GM18907 (cell line): ENCODE results near the gene METTL6.
A peak's percentile ranks its signal among the peaks of the same experiment; 100 is the strongest.
"Not testable (repeated sequence)": the region's sequence is repeated elsewhere in the genome, so short reads cannot be mapped to it uniquely, and the experiment has no call there.

Source experiments
- ATAC-seq: cut with Tn5 transposase; IDR thresholded peaks from one replicate; pipeline ENCODE4 v1.9.1; 2021; ENCODE audit warnings: mild to moderate bottlenecking, moderate library complexity; ENCODE audit not compliant: unreplicated experiment

The METTL6 gene

DNA sequence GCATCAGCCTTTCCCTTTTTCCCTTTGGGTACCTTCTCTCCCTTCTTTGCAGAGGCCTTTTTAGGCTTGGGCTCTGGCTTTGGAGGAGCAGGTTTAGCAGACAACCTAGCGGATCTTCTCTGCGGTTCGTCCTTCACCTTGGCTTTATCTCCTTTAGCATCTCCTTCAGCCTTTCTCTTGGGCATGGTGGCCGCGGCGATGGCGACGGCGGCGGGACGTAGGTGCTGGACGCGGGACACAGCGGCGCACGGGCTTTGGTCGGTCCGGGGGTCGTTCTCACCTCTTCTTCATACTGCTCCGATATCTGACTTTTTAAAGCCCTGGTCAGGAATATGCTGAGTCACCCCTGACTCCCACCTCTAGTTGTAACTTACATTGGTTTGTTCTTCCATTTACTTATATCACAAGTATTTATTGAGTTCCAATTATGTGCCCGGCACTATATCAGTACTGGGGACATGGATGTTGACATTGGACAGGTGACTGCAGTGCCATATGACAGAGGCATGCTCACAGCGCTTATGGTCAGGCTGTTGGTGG, 51.8 kb downstream of the METTL6 start:
- ATAC-seq: no peak

DNA sequence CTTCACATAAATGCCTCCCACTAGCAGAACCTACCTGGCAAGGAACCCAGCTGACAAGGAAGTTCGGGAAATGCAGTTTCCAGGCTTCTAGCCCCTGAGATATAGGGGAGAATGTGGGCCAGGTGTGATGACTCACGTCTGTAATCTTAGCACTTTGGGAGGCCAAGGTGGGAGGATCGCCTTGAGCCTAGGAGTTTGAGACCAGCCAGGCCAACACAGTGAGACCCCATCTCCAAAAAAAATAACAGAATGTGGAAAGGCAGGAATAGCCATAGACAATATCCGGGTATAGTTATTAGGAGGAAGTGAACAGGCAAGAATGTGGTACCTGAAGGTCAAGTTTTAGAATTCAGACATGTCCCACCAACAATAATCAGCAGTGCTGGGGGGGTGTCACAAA, 54.4 kb downstream of the METTL6 start:
- ATAC-seq: no peak

DNA sequence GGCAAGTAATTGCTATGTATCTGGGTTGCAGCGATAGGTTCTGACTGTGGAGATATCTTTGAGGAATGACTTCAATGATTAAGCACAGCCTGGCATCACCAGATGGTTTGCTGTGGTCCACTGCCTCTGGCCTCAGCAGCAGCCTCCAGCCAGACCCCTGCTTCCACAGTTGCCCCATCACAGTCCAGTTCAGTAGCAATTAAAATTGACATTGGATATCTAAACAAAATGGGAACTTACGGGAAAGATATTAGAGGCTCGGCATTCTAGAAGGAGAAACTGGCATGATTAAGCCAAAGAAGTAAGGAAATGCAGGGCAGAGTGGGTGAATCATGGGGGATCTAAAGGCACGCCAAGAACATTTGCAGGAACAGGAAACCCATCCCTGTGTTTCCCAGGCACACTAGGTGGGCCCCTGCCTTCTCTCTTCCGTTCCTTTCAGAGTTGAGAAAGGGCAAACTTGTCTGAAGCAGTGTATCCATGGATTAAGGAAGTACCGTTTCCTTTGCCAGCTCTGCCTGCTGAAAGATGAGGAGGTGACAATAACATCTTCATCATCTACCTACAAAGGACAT, 58.7 kb downstream of the METTL6 start:
- no peak for ATAC-seq

GRCh38 chr3:15367059-15367458, 60.3 kb downstream of the METTL6 start:
- no peak for ATAC-seq

- not testable (repeated sequence) for ATAC-seq
These were observed 63.3 kb downstream of the METTL6 start for GRCh38 chr3:15364078-15364477.

- ATAC-seq: peak; percentile 84
These were observed 65.7 kb downstream of the METTL6 start for GRCh38 chr3:15361494-15362214.

DNA sequence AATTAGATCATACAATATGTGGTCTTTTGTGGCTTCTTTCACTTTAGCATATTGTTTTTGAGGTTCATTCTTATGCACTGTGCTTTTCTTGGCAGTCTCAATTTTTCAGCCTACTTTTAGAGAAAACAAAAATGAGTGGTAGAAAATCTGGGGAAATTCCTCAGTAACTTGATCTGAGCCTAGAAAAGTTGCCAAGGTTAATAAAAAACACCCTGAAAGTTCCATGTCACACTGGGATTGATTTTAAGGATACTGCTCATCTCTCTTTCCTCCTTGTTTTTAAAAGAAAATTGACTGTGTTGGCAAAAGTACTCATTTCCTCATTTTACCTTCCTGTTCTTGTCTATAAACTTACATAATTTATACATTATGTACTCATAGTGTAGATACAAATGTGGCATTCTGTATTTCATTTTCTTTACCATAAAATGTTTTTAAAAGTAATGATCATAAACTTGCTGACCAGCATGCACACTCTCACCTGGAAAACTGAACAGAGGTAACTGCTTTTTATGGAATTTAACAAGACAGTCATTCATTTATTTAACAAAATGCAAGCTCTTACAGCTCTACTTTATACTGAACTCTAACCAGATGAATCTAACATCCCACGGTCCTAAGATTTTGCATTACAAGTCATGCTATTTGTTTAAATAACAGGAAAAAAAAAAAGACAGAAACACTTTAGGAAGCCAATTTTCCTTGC, 66.4 kb downstream of the METTL6 start:
- ATAC-seq: no peak
